HepG2 (cell line): Measurements from ENCODE around the gene MAML1. TPM values are rescaled to one million over a fixed set of nuclear protein-coding genes. Genes with fewer than 3 reads are reported as not detected.

ENCODE experiments used
- FOXA3 ChIP-seq: IDR thresholded peaks from 2 replicates; pipeline ENCODE4 v1.6.1; 2016; ENCODE audit warnings: missing genetic modification reagents, missing compliant biosample characterization
- FOXO1 ChIP-seq: sonication (generic); formaldehyde crosslinking; IDR thresholded peaks from 2 replicates; pipeline ENCODE4 v1.4.0; 2020; ENCODE audit warnings: missing genetic modification reagents
- MEF2D ChIP-seq: sonication (generic); formaldehyde crosslinking; IDR thresholded peaks from 2 replicates; pipeline ENCODE4 v1.5.1; 2020; ENCODE audit warnings: mild to moderate bottlenecking, missing genetic modification reagents
- NFRKB ChIP-seq: fragments of 450-650 bp; IDR thresholded peaks from 2 replicates; pipeline ENCODE4 v1.6.1; 2017
- PLRG1 ChIP-seq: fragments of 450-650 bp; conservative IDR thresholded peaks from 2 replicates; pipeline ENCODE4 v1.6.1; 2016
- SIN3B ChIP-seq: fragments of 150-350 bp; IDR thresholded peaks from 2 replicates; pipeline ENCODE4 v1.6.1; 2014; ENCODE audit warnings: low read length
- TCF12 ChIP-seq, 2 experiments: fragments of 450-650 bp in 1 of 2; sonication (generic) in 1 of 2; formaldehyde crosslinking in 1 of 2; IDR thresholded peaks; 2 replicates each; pipeline versions ENCODE4 v1.6.1 to v1.8.0; 2017 to 2022; ENCODE audit warnings: antibody characterized with exemption in 1 of 2, mild to moderate bottlenecking in 1 of 2, missing genetic modification reagents in 1 of 2, moderate library complexity in 1 of 2
- TEF ChIP-seq: sonication (generic); formaldehyde crosslinking; IDR thresholded peaks from 2 replicates; pipeline ENCODE4 v1.5.0; 2020; ENCODE audit warnings: missing genetic modification reagents
- TFE3 ChIP-seq: IDR thresholded peaks from 2 replicates; pipeline ENCODE4 v1.6.1; 2016
- THAP11 ChIP-seq: IDR thresholded peaks from 2 replicates; pipeline ENCODE4 v1.6.1; 2016; ENCODE audit warnings: missing biosample characterization, missing genetic modification reagents
- ZBTB4 ChIP-seq: sonication (generic); formaldehyde crosslinking; IDR thresholded peaks from 2 replicates; pipeline ENCODE4 v1.4.0; 2020; ENCODE audit warnings: missing genetic modification reagents, mild to moderate bottlenecking, borderline replicate concordance
- ZNF234 ChIP-seq: sonication (generic); formaldehyde crosslinking; conservative IDR thresholded peaks from 2 replicates; pipeline ENCODE4 v1.5.1; 2020; ENCODE audit warnings: mild to moderate bottlenecking, missing genetic modification reagents
- ZNF253 ChIP-seq: sonication (generic); formaldehyde crosslinking; IDR thresholded peaks from 2 replicates; pipeline ENCODE4 v1.8.0; 2022; ENCODE audit warnings: mild to moderate bottlenecking, missing genetic modification reagents, borderline replicate concordance
- ZNF326 ChIP-seq: sonication (generic); formaldehyde crosslinking; IDR thresholded peaks from 2 replicates; pipeline ENCODE4 v1.4.0; 2020; ENCODE audit warnings: missing genetic modification reagents, borderline replicate concordance
- ZNF33A ChIP-seq: sonication (generic); formaldehyde crosslinking; IDR thresholded peaks from 2 replicates; pipeline ENCODE4 v1.5.1; 2020; ENCODE audit warnings: missing genetic modification reagents, mild to moderate bottlenecking, moderate library complexity, borderline replicate concordance
- ZNF513 ChIP-seq: sonication (generic); formaldehyde crosslinking; conservative IDR thresholded peaks from 2 replicates; pipeline ENCODE4 v1.5.0; 2020; ENCODE audit warnings: missing genetic modification reagents
- polyA plus RNA-seq, 8 experiments: library from polyadenylated mRNA; depleted of rRNA in 3 of 8; stranded (reverse) in 7 of 8; unstranded in 1 of 8; fragments of >200 nt; fragmentation: Illumina TruSeq in 4 of 8; extraction: Trizol in 4 of 8; gene quantifications; 2 replicates each; pipeline versions ENCODE4 v1.2.1 to v1.2.3, GENCODE V29; 2011 to 2016; ENCODE audit warnings: low read depth in 4 of 8, missing spikeins in 1 of 8, mixed read lengths in 1 of 8; ENCODE audit not compliant: insufficient read depth in 1 of 8
- total RNA-seq, 5 experiments: library from RNA; depleted of rRNA; stranded (reverse); fragments of >200 nt; fragmentation: Illumina TruSeq; extraction: Trizol; gene quantifications; 2 replicates each; pipeline ENCODE4 v1.2.3, GENCODE V29; 2016; ENCODE audit warnings: low read depth in 1 of 5
- TF ChIP-seq, protein P1 (sequence below): IDR thresholded peaks from 2 replicates; pipeline ENCODE4 v1.6.1; 2012; ENCODE audit warnings: inconsistent platforms
- TF ChIP-seq, protein P2 (sequence below): sonication (generic); formaldehyde crosslinking; IDR thresholded peaks from 2 replicates; pipeline ENCODE4 v1.5.1; 2020; ENCODE audit warnings: missing genetic modification reagents, mild to moderate bottlenecking, borderline replicate concordance

Gene MAML1
- total and polyA plus RNA-seq, 2 of the 13 experiments (the other 11 are each of a cell fraction or from before 2014, with no cell fraction given), result 10.0 to 10.8 TPM

- TF ChIP-seq ZNF326 (CRISPR knock-in tag) (no peak), SIN3B (no peak), PLRG1 (no peak), ZNF513 (CRISPR knock-in tag) (no peak), ZNF234 (CRISPR knock-in tag) (no peak), NFRKB (no peak), ZBTB4 (no peak), TEF (no peak), MEF2D (CRISPR knock-in tag) (0 out of 2 replicates have a peak, but pooled peaks have one; percentile 10), ZNF253 (CRISPR knock-in tag) (no peak), FOXA3 (peak; percentile 88), TCF12 (IDR thresholded peaks at IDR 0.05) (no peak), TCF12 (CRISPR knock-in tag; IDR thresholded peaks at IDR 0.05) (no peak), TFE3 (CRISPR knock-in tag) (no peak), ZNF33A (CRISPR knock-in tag) (no peak), FOXO1 (CRISPR knock-in tag) (peak; percentile 39; the same call in 1 of the 2 replicates), THAP11 (CRISPR knock-in tag) (0 out of 2 replicates have a peak, but pooled peaks have one; percentile 16)
- TF ChIP-seq, protein P1, sequence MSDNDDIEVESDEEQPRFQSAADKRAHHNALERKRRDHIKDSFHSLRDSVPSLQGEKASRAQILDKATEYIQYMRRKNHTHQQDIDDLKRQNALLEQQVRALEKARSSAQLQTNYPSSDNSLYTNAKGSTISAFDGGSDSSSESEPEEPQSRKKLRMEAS, result no peak
- TF ChIP-seq, protein P2, sequence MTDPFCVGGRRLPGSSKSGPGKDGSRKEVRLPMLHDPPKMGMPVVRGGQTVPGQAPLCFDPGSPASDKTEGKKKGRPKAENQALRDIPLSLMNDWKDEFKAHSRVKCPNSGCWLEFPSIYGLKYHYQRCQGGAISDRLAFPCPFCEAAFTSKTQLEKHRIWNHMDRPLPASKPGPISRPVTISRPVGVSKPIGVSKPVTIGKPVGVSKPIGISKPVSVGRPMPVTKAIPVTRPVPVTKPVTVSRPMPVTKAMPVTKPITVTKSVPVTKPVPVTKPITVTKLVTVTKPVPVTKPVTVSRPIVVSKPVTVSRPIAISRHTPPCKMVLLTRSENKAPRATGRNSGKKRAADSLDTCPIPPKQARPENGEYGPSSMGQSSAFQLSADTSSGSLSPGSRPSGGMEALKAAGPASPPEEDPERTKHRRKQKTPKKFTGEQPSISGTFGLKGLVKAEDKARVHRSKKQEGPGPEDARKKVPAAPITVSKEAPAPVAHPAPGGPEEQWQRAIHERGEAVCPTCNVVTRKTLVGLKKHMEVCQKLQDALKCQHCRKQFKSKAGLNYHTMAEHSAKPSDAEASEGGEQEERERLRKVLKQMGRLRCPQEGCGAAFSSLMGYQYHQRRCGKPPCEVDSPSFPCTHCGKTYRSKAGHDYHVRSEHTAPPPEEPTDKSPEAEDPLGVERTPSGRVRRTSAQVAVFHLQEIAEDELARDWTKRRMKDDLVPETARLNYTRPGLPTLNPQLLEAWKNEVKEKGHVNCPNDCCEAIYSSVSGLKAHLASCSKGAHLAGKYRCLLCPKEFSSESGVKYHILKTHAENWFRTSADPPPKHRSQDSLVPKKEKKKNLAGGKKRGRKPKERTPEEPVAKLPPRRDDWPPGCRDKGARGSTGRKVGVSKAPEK (CRISPR knock-in tag), result no peak
These were observed 92.1 kb downstream of the MAML1 start (continued) for GRCh38 chr5:179824745-179825112.
